ENCODE data around the gene ATP9A. TPM values are rescaled to one million over a fixed set of nuclear protein-coding genes. Genes with fewer than 3 reads are reported as not detected.

Gene ATP9A
- total and polyA plus RNA-seq, 2 of the 4 experiments (the other 2 are of a cell fraction) = 10.6 to 22.4 TPM

DNA sequence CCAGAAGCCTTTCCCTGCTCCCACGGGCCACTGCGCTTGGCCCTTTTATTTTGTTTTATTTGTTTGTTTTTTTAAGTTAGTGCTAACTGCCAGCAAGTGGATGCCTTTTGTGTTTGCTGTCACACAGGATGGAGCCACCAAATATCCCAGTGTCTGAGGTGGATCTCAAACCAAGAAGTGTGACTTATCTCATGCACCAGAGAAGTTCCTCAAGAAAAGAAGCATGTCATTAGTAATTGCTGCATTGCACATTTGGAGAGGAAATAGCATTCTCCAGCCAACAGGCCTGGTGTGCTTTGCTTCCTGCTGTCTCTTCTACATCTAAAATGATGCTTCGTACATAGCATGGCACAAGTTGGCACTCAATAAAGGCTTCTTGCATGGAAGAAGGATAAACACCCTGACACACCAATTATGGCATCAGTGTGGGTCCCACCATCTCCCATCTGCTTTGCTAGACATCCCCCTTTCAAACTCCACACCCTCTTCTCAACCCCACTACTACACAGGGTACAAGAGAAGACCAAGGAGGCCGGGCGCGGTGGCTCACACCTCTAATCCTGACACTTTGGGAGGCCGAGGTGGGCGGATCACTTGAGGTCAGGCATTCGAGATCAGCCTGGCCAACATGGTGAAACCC, 1.9 kb upstream of the ATP9A start (continued):
- no peak for TF ChIP-seq SMC3 (IDR thresholded peaks at IDR 0.05; ENCODE audit: low read depth, low read length)

DNA sequence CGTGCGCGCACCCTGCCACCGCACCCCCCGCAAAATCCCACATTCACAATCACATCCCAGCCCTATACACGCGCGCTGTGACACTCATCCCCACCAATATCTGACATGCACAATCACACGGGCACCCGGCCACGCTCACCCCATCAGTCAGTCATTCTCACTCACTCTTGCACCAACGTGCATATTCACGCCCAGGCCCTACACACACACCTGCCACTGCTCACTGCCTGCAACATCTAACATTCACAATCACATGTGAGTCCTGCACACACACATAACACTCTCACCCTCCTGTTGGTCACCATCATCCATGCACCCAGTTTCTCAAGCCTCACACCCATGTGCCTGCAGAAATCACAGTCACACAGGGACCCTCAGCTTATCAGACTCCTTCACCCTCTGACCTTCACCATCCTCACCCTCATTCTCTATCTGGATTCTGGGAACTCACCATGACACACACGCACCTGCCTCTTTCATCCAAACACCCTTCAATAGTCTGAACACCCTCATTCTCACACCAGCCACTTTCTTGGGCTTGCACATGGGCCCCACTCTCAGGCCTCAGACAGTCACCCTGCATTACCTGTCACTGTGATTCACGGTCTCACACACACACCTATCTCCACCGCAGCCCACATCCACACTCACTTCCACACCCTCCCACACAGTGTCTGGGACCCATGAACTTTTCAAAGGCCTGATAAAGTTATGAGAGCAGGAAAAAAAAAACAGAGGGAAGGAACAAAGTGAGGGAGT, 748 bp upstream of the ATP9A start:
- in situ Hi-C loops (cut with MboI; ENCODE audit: low sequenced_read_pairs) = loop anchor here (10.0 to 25.0 kb wide), 2 partner anchors 124 to 782 kb away; no protein-coding TSS in a partner anchor
- dilution Hi-C loops (cut with HindIII; ENCODE audit: low sequenced_read_pairs, unreplicated experiment) = no loop called here
- Histone ChIP-seq H3K27ac (ENCODE audit: insufficient read depth, low read length) (no peak overlapping the region), H2BK20ac (ENCODE audit: low read depth, low read length) (peak overlapping the region; percentile 74), H2BK120ac (ENCODE audit: low read depth, low read length) (peak overlapping the region; percentile 51), H3K36me3 (ENCODE audit: control insufficient read depth, insufficient read depth, low read length) (no peaks in the 10 kb centered on the region), H3K9me1 (ENCODE audit: insufficient read depth, low read length) (peaks cover 6% of the 10 kb centered on the region; the same call in 1 of the 2 replicates), H4K8ac (ENCODE audit: low read depth in 2 of 2, low read length in 2 of 2) (peak overlapping the region in 1 of 2 experiments; percentile 29; a peak in 1 of 4 replicates), H3K18ac (ENCODE audit: low read depth, low read length) (no peak overlapping the region), H2BK5ac (ENCODE audit: low read depth, low read length, poor library complexity, severe bottlenecking) (no peak overlapping the region), H3K4ac (ENCODE audit: low read depth, low read length) (peak overlapping the region; percentile 90), H3K4me1 (ENCODE audit: control insufficient read depth, insufficient read depth, low read length) (no peaks in the 10 kb centered on the region), H4K20me1 (ENCODE audit: insufficient read depth, low read length) (peaks cover 5% of the 10 kb centered on the region; the same call in 1 of the 2 replicates), H3K4me2 (ENCODE audit: low read depth, low read length) (peak overlapping the region; percentile 82), H3K9me3 (ENCODE audit: control insufficient read depth, insufficient read depth, low read length) (no peaks in the 10 kb centered on the region), H3K14ac (replicated peaks; ENCODE audit: low read depth, low read length) (peak overlapping the region; percentile 82), H3K56ac (ENCODE audit: extremely low read depth, insufficient read depth, low read length) (no peak overlapping the region), H3K9ac (ENCODE audit: low read depth, low read length) (no peak overlapping the region), H2AFZ (replicated peaks; ENCODE audit: low read length, poor library complexity) (peak overlapping the region; percentile 89), H3K23ac (ENCODE audit: low read depth, low read length) (peak overlapping the region; percentile 98), H3K79me1 (ENCODE audit: low read depth in 1 of 2, low read length in 2 of 2) (peaks cover 20 to 42% of the 10 kb centered on the region in 2 experiments; a peak in 3 of 4 replicates), H4K5ac (ENCODE audit: low read depth, low read length) (no peak overlapping the region), H3K27me3 (ENCODE audit: control insufficient read depth, insufficient read depth, low read length) (no peaks in the 10 kb centered on the region), H2BK15ac (ENCODE audit: low read depth, low read length) (peak overlapping the region; percentile 11; the same call in 1 of the 3 replicates), H4K91ac (ENCODE audit: insufficient read depth, low read depth, low read length) (no peak overlapping the region), H2AK9ac (replicated peaks; ENCODE audit: low read depth, low read length, poor library complexity) (peak overlapping the region; percentile 82), H2AK5ac (ENCODE audit: low read depth, low read length) (peak overlapping the region; percentile 74), H3K4me3 (ENCODE audit: insufficient read depth, low read depth, low read length) (peak overlapping the region; percentile 76)
- 37% methylated on average over 6 of the region's 16 CpGs; no CpG with 5 or more reads in 1 of the 2 experiments for WGBS, 2 experiments (ENCODE audit: extremely low coverage in 2 of 2, insufficient read length in 1 of 2)
- no TSS peak for BruUV-seq (replicated peaks)
- DNase-seq (no peak), ATAC-seq (ENCODE audit: low read depth) (0 out of 2 replicates have a peak, but pooled peaks have one; percentile 10)
- intact Hi-C loops (cut with micrococcal nuclease) = loop anchor here (2.0 to 10.0 kb wide), 3 partner anchors 67 to 314 kb away; no protein-coding TSS in a partner anchor
- POLR2A ChIA-PET (ENCODE audit: unreplicated experiment) = no interaction called here
- CTCF ChIA-PET = interaction anchor here (0.7 kb wide), 1 partner anchor 72 kb away, joined by 3 read pairs; no protein-coding TSS in a partner anchor
- TF ChIP-seq, protein P1, sequence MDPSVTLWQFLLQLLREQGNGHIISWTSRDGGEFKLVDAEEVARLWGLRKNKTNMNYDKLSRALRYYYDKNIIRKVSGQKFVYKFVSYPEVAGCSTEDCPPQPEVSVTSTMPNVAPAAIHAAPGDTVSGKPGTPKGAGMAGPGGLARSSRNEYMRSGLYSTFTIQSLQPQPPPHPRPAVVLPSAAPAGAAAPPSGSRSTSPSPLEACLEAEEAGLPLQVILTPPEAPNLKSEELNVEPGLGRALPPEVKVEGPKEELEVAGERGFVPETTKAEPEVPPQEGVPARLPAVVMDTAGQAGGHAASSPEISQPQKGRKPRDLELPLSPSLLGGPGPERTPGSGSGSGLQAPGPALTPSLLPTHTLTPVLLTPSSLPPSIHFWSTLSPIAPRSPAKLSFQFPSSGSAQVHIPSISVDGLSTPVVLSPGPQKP (IDR thresholded peaks at IDR 0.05; ENCODE audit: borderline replicate concordance, low read depth, low read length) = no peak
- TF ChIP-seq SMC3 (IDR thresholded peaks at IDR 0.05; ENCODE audit: low read depth, low read length) = no peak
- TF ChIP-seq CHD1 (IDR thresholded peaks at IDR 0.05; ENCODE audit: low read depth, low read length) = no peak
- TF ChIP-seq RCOR1 (IDR thresholded peaks at IDR 0.05; ENCODE audit: insufficient replicate concordance, low read length) = no peak
- no peak for TF ChIP-seq MXI1 (IDR thresholded peaks at IDR 0.05; ENCODE audit: borderline replicate concordance, low read depth, low read length)
- no peak for TF ChIP-seq RAD21 (IDR thresholded peaks at IDR 0.05; ENCODE audit: low read length)
- TF ChIP-seq MAZ (IDR thresholded peaks at IDR 0.05; ENCODE audit: borderline replicate concordance, low read depth, low read length) = no peak
- TF ChIP-seq CEBPB (IDR thresholded peaks at IDR 0.05; ENCODE audit: low read depth, low read length) = no peak
- no peak for TF ChIP-seq MAFK (IDR thresholded peaks at IDR 0.05; ENCODE audit: low read depth, low read length)
- TF ChIP-seq, protein P2, sequence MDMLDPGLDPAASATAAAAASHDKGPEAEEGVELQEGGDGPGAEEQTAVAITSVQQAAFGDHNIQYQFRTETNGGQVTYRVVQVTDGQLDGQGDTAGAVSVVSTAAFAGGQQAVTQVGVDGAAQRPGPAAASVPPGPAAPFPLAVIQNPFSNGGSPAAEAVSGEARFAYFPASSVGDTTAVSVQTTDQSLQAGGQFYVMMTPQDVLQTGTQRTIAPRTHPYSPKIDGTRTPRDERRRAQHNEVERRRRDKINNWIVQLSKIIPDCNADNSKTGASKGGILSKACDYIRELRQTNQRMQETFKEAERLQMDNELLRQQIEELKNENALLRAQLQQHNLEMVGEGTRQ (IDR thresholded peaks at IDR 0.05; ENCODE audit: low read depth, low read length) = no peak
- TF ChIP-seq BHLHE40 (IDR thresholded peaks at IDR 0.05; ENCODE audit: low read depth, low read length) = no peak
- TF ChIP-seq FOS (IDR thresholded peaks at IDR 0.05; ENCODE audit: low read depth, low read length) = no peak
- TF ChIP-seq POLR2A (IDR thresholded peaks at IDR 0.05; ENCODE audit: low read depth, low read length) = no peak
